Measurements from ENCODE around the gene PHF14. TPM values are rescaled to one million over a fixed set of nuclear protein-coding genes. Genes with fewer than 3 reads are reported as not detected.

PHF14 gene
- polyA plus RNA-seq, 2 of the 4 experiments (the other 2 are of a cell fraction), result 36.7 to 48.0 TPM

GRCh38 chr7:10972174-10972573 lies 1.5 kb upstream of the PHF14 start:
- Histone ChIP-seq H3K4me1 (peaks cover 18% of the 10 kb centered on the region), H3K4me2 (no peak overlapping the region), H3K27ac (no peak overlapping the region; a peak in 1 of 6 replicates), H3K9me3 (peaks cover 4% of the 10 kb centered on the region; the same call in 1 of the 3 replicates), H3K4me3 (no peak overlapping the region)
- no peak for ATAC-seq
- no peak for DNase-seq (ENCODE audit: low read depth in 1 of 2, low spot score in 1 of 2)
- 94% methylated on average over 5 of the region's 5 CpGs for WGBS (ENCODE audit: missing lambda C conversion rate)
- FAIRE-seq, result no peak
- TF ChIP-seq MAFK (IDR thresholded peaks at IDR 0.05; ENCODE audit: partially characterized antibody), result peak; percentile 87
- no peak for TF ChIP-seq JUN (IDR thresholded peaks at IDR 0.05)
- ChIA-PET CTCF (no interaction called here), POLR2A (no interaction called here)

GRCh38 chr7:10973942-10974911 lies 555 bp downstream of the PHF14 start:
- Histone ChIP-seq H3K4me3 (peak overlapping the region; percentile 58), H3K9me3 (peaks cover 4% of the 10 kb centered on the region; the same call in 1 of the 3 replicates), H3K27ac (peak overlapping the region; percentile 85 to 97), H3K4me2 (peak overlapping the region; percentile 87), H3K4me1 (peaks cover 18% of the 10 kb centered on the region)
- POLR2A ChIA-PET, result interaction anchor here (0.6 to 2.6 kb wide), 5 partner anchors 11 to 372 kb away, joined by 4 to 64 read pairs (median 6); a partner anchor contains a TSS
- 2% methylated on average over 40 of the region's 47 CpGs for WGBS (ENCODE audit: missing lambda C conversion rate)
- peak; percentile 46 to 56 for ATAC-seq
- TF ChIP-seq PBX3 (IDR thresholded peaks at IDR 0.05) (0 out of 2 replicates have a peak, but pooled peaks have one; percentile 6), CEBPB (IDR thresholded peaks at IDR 0.05) (no peak), MAFK (IDR thresholded peaks at IDR 0.05; ENCODE audit: partially characterized antibody) (no peak), ESRRA (IDR thresholded peaks at IDR 0.05; ENCODE audit: borderline replicate concordance, low read length) (no peak), TFCP2L1 (CRISPR knock-in tag; IDR thresholded peaks at IDR 0.05) (no peak), NPAS2 (CRISPR knock-in tag; IDR thresholded peaks at IDR 0.05; ENCODE audit: borderline replicate concordance) (no peak), FOSL2 (IDR thresholded peaks at IDR 0.05) (no peak), FOSL2 (CRISPR knock-in tag; IDR thresholded peaks at IDR 0.05) (no peak), REST (IDR thresholded peaks at IDR 0.05) (peak; percentile 81), MAX (IDR thresholded peaks at IDR 0.05) (no peak; the same call in 1 of the 2 replicates), TP53 (CRISPR knock-in tag; IDR thresholded peaks at IDR 0.05) (0 out of 2 replicates have a peak, but pooled peaks have one; percentile 37), POLR2AphosphoS2 (conservative IDR thresholded peaks at IDR 0.05; ENCODE audit: low read length) (no peak), SMC3 (IDR thresholded peaks at IDR 0.05) (no peak), BCL3 (IDR thresholded peaks at IDR 0.05) (0 out of 3 replicates have a peak, but pooled peaks have one; percentile 36), PHF8 (IDR thresholded peaks at IDR 0.05; ENCODE audit: borderline replicate concordance, low read depth) (peak; percentile 74; the same call in 1 of the 2 replicates), KDM1A (IDR thresholded peaks at IDR 0.05; ENCODE audit: low read depth) (no peak), ZNF302 (CRISPR knock-in tag; IDR thresholded peaks at IDR 0.05) (no peak), HEYL (CRISPR knock-in tag; IDR thresholded peaks at IDR 0.05) (no peak), USF2 (IDR thresholded peaks at IDR 0.05) (no peak), JUN (IDR thresholded peaks at IDR 0.05) (peak in 1 of 2 experiments; percentile 3; a peak in 2 of 5 replicates)
- DNase-seq (ENCODE audit: low read depth in 1 of 2, low spot score in 1 of 2), result peak; percentile 22 to 35
- CTCF ChIA-PET, result no interaction called here
- no peak for FAIRE-seq

Data from A549 (cell line).